OCI-LY1 (cell line): ENCODE results near the gene NT5C2.
"Not testable (repeated sequence)": the region's sequence is repeated elsewhere in the genome, so short reads cannot be mapped to it uniquely, and the experiment has no call there.

Experiments
- CTCF ChIP-seq: fragments of 200-600 bp; sonication (generic), shearing (Covaris generic); IDR thresholded peaks from 2 replicates; pipeline ENCODE4 v1.5.1; 2017; ENCODE audit warnings: mild to moderate bottlenecking, antibody characterized with exemption, low read length, moderate library complexity, mixed read lengths
- EZH2 ChIP-seq: fragments of 200-600 bp; sonication (generic), shearing (Covaris generic); IDR thresholded peaks from 2 replicates; pipeline ENCODE4 v1.8.0; 2017; ENCODE audit warnings: borderline replicate concordance, mixed run types, mild to moderate bottlenecking, antibody characterized with exemption, low read length, moderate library complexity, mixed read lengths

GRCh38 chr10:103191198-103191597, 1.9 kb downstream of the NT5C2 start:
- not testable (repeated sequence) for TF ChIP-seq CTCF, EZH2
